ENCODE data around the gene UBAC2.
"Not testable (repeated sequence)": the region's sequence is repeated elsewhere in the genome, so short reads cannot be mapped to it uniquely, and the experiment has no call there.

Gene UBAC2

GRCh38 chr13:99228737-99229691 is 28.4 kb downstream of the UBAC2 start:
- no peak for TF ChIP-seq ZNF565 (CRISPR knock-in tag; conservative IDR thresholded peaks at IDR 0.05; ENCODE audit: low read depth)
- no peak for TF ChIP-seq TOX (CRISPR knock-in tag; IDR thresholded peaks at IDR 0.05; ENCODE audit: borderline replicate concordance)
- no peak for TF ChIP-seq PPARA (CRISPR knock-in tag; IDR thresholded peaks at IDR 0.05; ENCODE audit: borderline replicate concordance)
- no peak for TF ChIP-seq ESRRG (CRISPR knock-in tag; IDR thresholded peaks at IDR 0.05)
- TF ChIP-seq ZNF8 (CRISPR knock-in tag; IDR thresholded peaks at IDR 0.05) = no peak
- no peak for TF ChIP-seq CREB5 (CRISPR knock-in tag; IDR thresholded peaks at IDR 0.05; ENCODE audit: low read depth)
- TF ChIP-seq ZNF70 (CRISPR knock-in tag; IDR thresholded peaks at IDR 0.05) = no peak
- TF ChIP-seq TSHZ2 (CRISPR knock-in tag; IDR thresholded peaks at IDR 0.05) = no peak
- no peak for TF ChIP-seq OSR1 (CRISPR knock-in tag; IDR thresholded peaks at IDR 0.05)
- no peak for TF ChIP-seq CSRNP3 (CRISPR knock-in tag; IDR thresholded peaks at IDR 0.05)
- no peak for TF ChIP-seq ZFP3 (CRISPR knock-in tag; IDR thresholded peaks at IDR 0.05)
- no peak for TF ChIP-seq ISL1 (CRISPR knock-in tag; IDR thresholded peaks at IDR 0.05)
- no peak for TF ChIP-seq GLIS3 (CRISPR knock-in tag; IDR thresholded peaks at IDR 0.05)
- TF ChIP-seq POU6F1 (CRISPR knock-in tag; IDR thresholded peaks at IDR 0.05; ENCODE audit: borderline replicate concordance, low read depth) = no peak
- TF ChIP-seq ZFP30 (CRISPR knock-in tag; IDR thresholded peaks at IDR 0.05) = no peak
- peak; percentile 88 for ATAC-seq

- not testable (repeated sequence) for ATAC-seq
These were observed 29.9 kb downstream of the UBAC2 start for GRCh38 chr13:99230588-99230987.

GRCh38 chr13:99230991-99231390 is 30.3 kb downstream of the UBAC2 start:
- TF ChIP-seq ESRRG (CRISPR knock-in tag; IDR thresholded peaks at IDR 0.05) (no peak), RARB (CRISPR knock-in tag; IDR thresholded peaks at IDR 0.05) (no peak), CSRNP3 (CRISPR knock-in tag; IDR thresholded peaks at IDR 0.05) (no peak), GLIS3 (CRISPR knock-in tag; IDR thresholded peaks at IDR 0.05) (no peak), ZC3H10 (CRISPR knock-in tag; IDR thresholded peaks at IDR 0.05) (no peak), ISL1 (CRISPR knock-in tag; IDR thresholded peaks at IDR 0.05) (no peak), TOX (CRISPR knock-in tag; IDR thresholded peaks at IDR 0.05; ENCODE audit: borderline replicate concordance) (no peak), OSR1 (CRISPR knock-in tag; IDR thresholded peaks at IDR 0.05) (no peak), ZNF70 (CRISPR knock-in tag; IDR thresholded peaks at IDR 0.05) (no peak), BACH2 (CRISPR knock-in tag; IDR thresholded peaks at IDR 0.05; ENCODE audit: borderline replicate concordance) (no peak), ARNTL (CRISPR knock-in tag; IDR thresholded peaks at IDR 0.05; ENCODE audit: borderline replicate concordance, low read depth) (no peak), TSHZ2 (CRISPR knock-in tag; IDR thresholded peaks at IDR 0.05) (no peak), PATZ1 (CRISPR knock-in tag; IDR thresholded peaks at IDR 0.05; ENCODE audit: borderline replicate concordance) (no peak), ZFP3 (CRISPR knock-in tag; IDR thresholded peaks at IDR 0.05) (no peak), ZNF565 (CRISPR knock-in tag; conservative IDR thresholded peaks at IDR 0.05; ENCODE audit: low read depth) (no peak)
- ATAC-seq = no peak
